Measurements from ENCODE around the gene DLGAP1.

DNA sequence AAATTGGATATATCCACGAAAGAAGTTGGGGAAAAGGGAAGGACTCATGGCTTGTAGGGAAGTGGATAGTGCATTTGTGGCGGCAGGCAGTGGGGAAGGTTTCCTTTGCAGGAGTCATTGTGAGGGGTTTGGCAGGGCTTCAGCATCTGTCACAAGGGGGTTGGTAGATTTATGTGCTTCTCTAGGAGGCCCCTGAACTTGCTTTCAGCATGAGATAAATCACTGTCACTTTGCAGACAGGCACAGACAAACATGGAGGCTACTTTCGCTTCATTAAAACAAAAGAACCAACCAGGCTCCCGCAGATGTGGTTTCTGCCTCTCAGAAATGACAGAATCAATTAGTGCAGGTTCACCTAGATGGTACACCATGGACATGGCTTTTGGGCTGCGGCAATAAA lies 664.4 kb downstream of the DLGAP1 start:
- TF ChIP-seq USF2 (IDR thresholded peaks at IDR 0.05; ENCODE audit: low read depth, low read length) (no peak), CTCF (conservative IDR thresholded peaks at IDR 0.05; ENCODE audit: low read depth, low read length) (no peak), POLR2A (IDR thresholded peaks at IDR 0.05; ENCODE audit: low read depth, low read length) (no peak), BHLHE40 (IDR thresholded peaks at IDR 0.05; ENCODE audit: low read depth, low read length) (no peak)
